HEK293T (cell line): ENCODE data around the gene RHOB.

Experiments used
- BHLHE40 ChIP-seq: fragments of 450-650 bp; IDR thresholded peaks from 2 replicates; pipeline ENCODE4 v1.6.1; 2016; ENCODE audit warnings: mild to moderate bottlenecking, moderate library complexity, borderline replicate concordance
- ELF4 ChIP-seq: fragments of 450-650 bp; IDR thresholded peaks from 2 replicates; pipeline ENCODE4 v1.6.1; 2017; ENCODE audit warnings: antibody characterized with exemption
- SP1 ChIP-seq: fragments of 450-650 bp; IDR thresholded peaks from 2 replicates; pipeline ENCODE4 v1.6.1; 2017

DNA sequence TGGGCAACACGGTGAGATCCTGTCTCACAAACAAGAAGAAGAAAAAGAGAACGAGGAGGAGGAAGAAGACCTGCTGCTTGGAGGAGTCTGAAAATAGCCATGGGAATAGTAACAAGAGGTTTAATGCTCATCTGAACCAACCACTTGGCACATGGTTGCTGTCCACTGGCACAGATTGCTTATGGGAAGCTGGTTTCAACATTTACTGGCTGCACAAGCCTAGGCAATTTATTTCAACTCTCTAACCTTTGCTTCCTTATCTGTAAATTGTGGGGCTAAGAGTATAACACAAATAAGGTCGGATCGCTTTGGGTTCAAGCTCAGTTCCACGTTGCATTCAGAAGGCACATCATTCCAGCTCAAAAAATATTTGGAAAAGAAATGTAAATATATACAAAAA lies 14.2 kb upstream of the RHOB start:
- TF ChIP-seq SP1 (no peak), ELF4 (no peak), BHLHE40 (no peak)
